Hematopoietic multipotent progenitor cell treated with erythropoietin and hydrocortisone succinate and interleukin-3 and kit ligand, for 8 days (in vitro differentiated cells): Measurements from ENCODE around the gene COL15A1.

Experiments used
- DNase-seq: peaks from one replicate; pipeline ENCODE4 v3.0.0-alpha.2; 2015

The COL15A1 gene

GRCh38 chr9:98951967-98952366 is 8.3 kb downstream of the COL15A1 start:
- DNase-seq: no peak

GRCh38 chr9:98953581-98954243 is 10.0 kb downstream of the COL15A1 start:
- DNase-seq: no peak

- no peak for DNase-seq
Measured at GRCh38 chr9:98954244-98954610, 10.5 kb downstream of the COL15A1 start.

- DNase-seq: no peak
Measured at GRCh38 chr9:98955259-98955658, 11.6 kb downstream of the COL15A1 start.

- DNase-seq: no peak
Measured at GRCh38 chr9:98957826-98958225, 14.1 kb downstream of the COL15A1 start.

- DNase-seq: no peak
Measured at GRCh38 chr9:98958271-98958984, 14.7 kb downstream of the COL15A1 start.

- no peak for DNase-seq
Measured at GRCh38 chr9:98960409-98960808, 16.7 kb downstream of the COL15A1 start.

GRCh38 chr9:98961513-98962180 is 17.9 kb downstream of the COL15A1 start:
- no peak for DNase-seq

GRCh38 chr9:98962181-98962560 is 18.5 kb downstream of the COL15A1 start:
- no peak for DNase-seq

GRCh38 chr9:98962861-98963260 is 19.2 kb downstream of the COL15A1 start:
- no peak for DNase-seq

- no peak for DNase-seq
Measured at GRCh38 chr9:98964201-98964600, 20.5 kb downstream of the COL15A1 start.

- DNase-seq: no peak
Measured at GRCh38 chr9:98964911-98965336, 21.2 kb downstream of the COL15A1 start.

- no peak for DNase-seq
Measured at GRCh38 chr9:98966676-98967075, 23.0 kb downstream of the COL15A1 start.

GRCh38 chr9:98967257-98967656 is 23.6 kb downstream of the COL15A1 start:
- no peak for DNase-seq

- DNase-seq: no peak
Measured at GRCh38 chr9:98967680-98968079, 24.0 kb downstream of the COL15A1 start.

- no peak for DNase-seq
Measured at GRCh38 chr9:98968601-98969337, 25.1 kb downstream of the COL15A1 start.

GRCh38 chr9:98970532-98971041 is 26.9 kb downstream of the COL15A1 start:
- no peak for DNase-seq

GRCh38 chr9:98971168-98971914 is 27.6 kb downstream of the COL15A1 start:
- DNase-seq: no peak

GRCh38 chr9:98971915-98972223 is 28.2 kb downstream of the COL15A1 start:
- DNase-seq: no peak

- no peak for DNase-seq
Measured at GRCh38 chr9:98972716-98973115, 29.0 kb downstream of the COL15A1 start.

- no peak for DNase-seq
Measured at GRCh38 chr9:98973171-98973570, 29.5 kb downstream of the COL15A1 start.

- DNase-seq: no peak
Measured at GRCh38 chr9:98973576-98973975, 29.9 kb downstream of the COL15A1 start.

- DNase-seq: no peak
Measured at GRCh38 chr9:98974106-98974505, 30.4 kb downstream of the COL15A1 start.
